Psoas muscle (tissue), 8 donors: ENCODE results near the gene OR5B3. TPM values are rescaled to one million over a fixed set of nuclear protein-coding genes. Genes with fewer than 3 reads are reported as not detected.

Experiments
- ATAC-seq, 4 donors: fragments of 200-7000 bp; cut with Tn5 transposase; one replicate each; pipeline ENCODE4 v1.9.1; 2020; ENCODE audit warnings: moderate library complexity in 3 of 4, mild to moderate bottlenecking in 2 of 4
- DNase-seq, 2 donors: peaks; one replicate each; pipeline ENCODE4 v3.0.0-alpha.2; 2020
- H3K27ac ChIP-seq: fragments of 200-600 bp; one replicate; pipeline ENCODE4 v1.8.0; 2022
- H3K27me3 ChIP-seq, 3 donors: fragments of 200-600 bp in 1 of 3; one replicate each; pipeline versions ENCODE4 v1.6.1 to v1.8.0; 2013 to 2022; ENCODE audit warnings: low read length in 2 of 3, mild to moderate bottlenecking in 2 of 3, moderate library complexity in 1 of 3; ENCODE audit not compliant: insufficient read depth in 3 of 3
- H3K36me3 ChIP-seq, 2 donors: fragments of 200-600 bp in 1 of 2; one replicate each; pipeline versions ENCODE4 v1.6.1 to v1.8.0; 2013 to 2022; ENCODE audit warnings: low read depth in 1 of 2, mild to moderate bottlenecking in 1 of 2, moderate library complexity in 1 of 2; ENCODE audit not compliant: insufficient read depth in 1 of 2
- H3K4me1 ChIP-seq: fragments of 200-600 bp; one replicate; pipeline ENCODE4 v1.8.0; 2022
- H3K4me3 ChIP-seq: fragments of 200-600 bp; one replicate; pipeline ENCODE4 v1.8.0; 2022; ENCODE audit warnings: mild to moderate bottlenecking
- H3K9me3 ChIP-seq: fragments of 200-600 bp; one replicate; pipeline ENCODE4 v1.8.0; 2022
- WGBS, 3 donors: extraction: QIAGEN DNeasy Blood & Tissue Kit; methylation state at CpG; one replicate each; pipeline versions ENCODE4 v1.1.6 to v1.1.7; 2013; 5-methylcytosine and 5-hydroxymethylcytosine counted together
- intact Hi-C, 2 donors: fragments of 100-400 bp; cut with DNase I; formaldehyde crosslinking; loops; one replicate each; pipeline versions ENCODE4 v1.11.0 to v1.14.2; 2022
- polyA plus RNA-seq, 3 donors: library from polyadenylated mRNA; stranded (reverse); fragments of 200-250 nt; gene quantifications; one replicate each; pipeline ENCODE4 v1.2.3, GENCODE V29; 2013
- total RNA-seq, 4 donors: library from RNA; stranded (reverse); fragmentation: NEBNext Ultra II Directional in 2 of 4; extraction: Animal tissue kit (Norgen Biotek cat#: 25700) in 2 of 4; gene quantifications; one replicate each; pipeline versions ENCODE4 v1.2.1 to v1.2.4, GENCODE V29; 2021 to 2023
- TF ChIP-seq, protein P1 (sequence below): fragments of 200-600 bp; IDR thresholded peaks from one replicate; pipeline ENCODE4 v1.8.0; 2022; ENCODE audit warnings: antibody characterized with exemption
- donor health status: healthy with polysubstance abuse.
- donor health status: DM: no; HTN: no; CAD: no; lungs with moderate emphysema.
- donor health status: Bipolar disorder and iron deficiency.
- donor health status: healthy.
- donor health status: DM: yes; HTN: yes; CAD: no.
- donor health status: DM: no; HTN: no; CAD: no.
- donor health status: DM: no; HTN: no; CAD: no.
- donor health status: DM: yes; HTN: yes; CAD: no.

OR5B3 gene
- total and polyA plus RNA-seq, 7 donors: not detected

DNA sequence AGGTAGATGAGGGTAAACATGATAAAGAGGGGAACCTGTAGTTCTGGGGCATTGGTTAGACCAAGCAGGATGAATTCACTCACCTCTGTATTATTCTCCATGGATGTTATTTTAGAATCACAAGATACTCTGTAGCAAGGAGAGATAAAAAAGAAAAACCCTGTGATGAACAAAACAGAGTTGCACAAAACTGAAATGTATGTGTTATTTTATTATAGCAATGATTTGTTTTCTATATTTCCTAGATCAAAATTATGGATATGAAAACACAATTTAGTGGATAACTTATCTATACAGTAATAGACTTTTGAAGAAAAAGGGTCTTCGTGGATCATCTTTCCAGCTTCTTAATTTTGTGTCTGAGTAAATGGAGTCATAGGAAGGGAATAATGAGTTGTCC is 47.7 kb downstream of the OR5B3 start, which contains the start of gene OR5B17:
TSS of gene OR5B17 (minus strand) at position 101 of the 400 bp plus-strand sequence. CDS start at position 101, 0 bp downstream.
- no peaks in the 10 kb centered on the region for H3K27me3 ChIP-seq
- H3K27ac ChIP-seq: no peak within 1 kb of the TSS
- no peaks in the 10 kb centered on the region for H3K4me1 ChIP-seq
- intact Hi-C loops: no loop called here
- TF ChIP-seq, protein P1, sequence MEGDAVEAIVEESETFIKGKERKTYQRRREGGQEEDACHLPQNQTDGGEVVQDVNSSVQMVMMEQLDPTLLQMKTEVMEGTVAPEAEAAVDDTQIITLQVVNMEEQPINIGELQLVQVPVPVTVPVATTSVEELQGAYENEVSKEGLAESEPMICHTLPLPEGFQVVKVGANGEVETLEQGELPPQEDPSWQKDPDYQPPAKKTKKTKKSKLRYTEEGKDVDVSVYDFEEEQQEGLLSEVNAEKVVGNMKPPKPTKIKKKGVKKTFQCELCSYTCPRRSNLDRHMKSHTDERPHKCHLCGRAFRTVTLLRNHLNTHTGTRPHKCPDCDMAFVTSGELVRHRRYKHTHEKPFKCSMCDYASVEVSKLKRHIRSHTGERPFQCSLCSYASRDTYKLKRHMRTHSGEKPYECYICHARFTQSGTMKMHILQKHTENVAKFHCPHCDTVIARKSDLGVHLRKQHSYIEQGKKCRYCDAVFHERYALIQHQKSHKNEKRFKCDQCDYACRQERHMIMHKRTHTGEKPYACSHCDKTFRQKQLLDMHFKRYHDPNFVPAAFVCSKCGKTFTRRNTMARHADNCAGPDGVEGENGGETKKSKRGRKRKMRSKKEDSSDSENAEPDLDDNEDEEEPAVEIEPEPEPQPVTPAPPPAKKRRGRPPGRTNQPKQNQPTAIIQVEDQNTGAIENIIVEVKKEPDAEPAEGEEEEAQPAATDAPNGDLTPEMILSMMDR: no peak
- WGBS, 3 donors: 42 to 46% (median 45%) methylated on average over 1 of the region's 1 CpG
- no peak within 1 kb of the TSS for H3K4me3 ChIP-seq
- no peak for ATAC-seq
- DNase-seq: no peak
- no peaks in the 10 kb centered on the region for H3K9me3 ChIP-seq
- no peaks in the 10 kb centered on the region for H3K36me3 ChIP-seq

DNA sequence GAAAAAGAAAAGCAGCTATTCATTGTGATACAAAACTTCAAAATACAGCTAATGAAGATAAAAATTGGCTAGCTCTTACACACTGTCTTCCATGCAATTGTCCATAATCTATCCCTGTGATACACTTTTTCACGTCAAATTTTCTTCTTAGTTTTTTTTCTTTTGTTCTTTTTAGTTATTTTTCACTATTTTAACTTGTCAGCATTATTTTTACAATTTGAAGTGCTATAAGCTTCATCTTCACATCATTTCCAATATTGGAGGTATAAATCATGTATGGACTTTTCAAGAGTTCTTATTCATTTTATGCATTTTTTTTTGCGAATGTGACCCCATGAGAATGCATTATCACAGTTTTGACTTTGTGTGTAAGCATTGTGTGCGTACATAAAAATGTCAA is 51.9 kb downstream of the OR5B3 start:
- no peaks in the 10 kb centered on the region for H3K4me1 ChIP-seq
- H3K27ac ChIP-seq: no peak overlapping the region
- no peaks in the 10 kb centered on the region for H3K36me3 ChIP-seq
- H3K9me3 ChIP-seq: no peaks in the 10 kb centered on the region
- no peak overlapping the region for H3K4me3 ChIP-seq
- no peak for DNase-seq
- ATAC-seq: no peak
- TF ChIP-seq, protein P1: no peak
- no peaks in the 10 kb centered on the region for H3K27me3 ChIP-seq
- intact Hi-C loops: no loop called here
- 77 to 84% (median 82%) methylated on average over 3 of the region's 3 CpGs for WGBS, 3 donors

Other genes starting within 250 kb of the OR5B3 start
- gene OR9Q2, start 217.8 kb downstream of the OR5B3 start, total RNA-seq: not detected
- not detected for gene OR9Q2, start 217.8 kb downstream of the OR5B3 start, polyA plus RNA-seq
- gene OR1S2, start 202.7 kb downstream of the OR5B3 start, total RNA-seq: not detected
- gene OR1S2, start 202.7 kb downstream of the OR5B3 start, polyA plus RNA-seq: not detected
- gene OR1S1, start 194.2 kb downstream of the OR5B3 start, total RNA-seq: not detected
- gene OR1S1, start 194.2 kb downstream of the OR5B3 start, polyA plus RNA-seq: not detected
- not detected for gene OR10Q1, start 178.0 kb downstream of the OR5B3 start, total RNA-seq
- not detected for gene OR10Q1, start 178.0 kb downstream of the OR5B3 start, polyA plus RNA-seq
- gene OR10W1, start 138.6 kb downstream of the OR5B3 start, total RNA-seq: not detected
- not detected for gene OR10W1, start 138.6 kb downstream of the OR5B3 start, polyA plus RNA-seq
- not detected for gene OR5B17, start 47.8 kb downstream of the OR5B3 start, total RNA-seq
- gene OR5B17, start 47.8 kb downstream of the OR5B3 start, polyA plus RNA-seq: not detected
- gene OR5B2, start 21.2 kb upstream of the OR5B3 start, total RNA-seq: not detected
- gene OR5B2, start 21.2 kb upstream of the OR5B3 start, polyA plus RNA-seq: not detected
- gene OR5B12, start 35.4 kb upstream of the OR5B3 start, total RNA-seq: not detected
- not detected for gene OR5B12, start 35.4 kb upstream of the OR5B3 start, polyA plus RNA-seq
- gene OR5B21, start 101.2 kb upstream of the OR5B3 start, total RNA-seq: not detected
- gene OR5B21, start 101.2 kb upstream of the OR5B3 start, polyA plus RNA-seq: not detected
- gene LPXN, start 169.0 kb upstream of the OR5B3 start, total RNA-seq: 1 to 10 TPM; 2.4 to 4.7 (median 2.7) TPM
- 1 to 10 TPM in 2 of 3 donors, under 1 TPM in 1; 0.73 to 3.4 (median 3.0) TPM for gene LPXN, start 169.0 kb upstream of the OR5B3 start, polyA plus RNA-seq
- gene ZFP91, start 172.2 kb upstream of the OR5B3 start, total RNA-seq: 10 to 100 TPM; 68.3 to 94.1 (median 79.4) TPM
- gene ZFP91, start 172.2 kb upstream of the OR5B3 start, polyA plus RNA-seq: 10 to 100 TPM; 27.8 to 88.7 (median 49.4) TPM
- 1 to 10 TPM; 1.1 to 5.7 (median 3.8) TPM for gene CNTF, start 215.8 kb upstream of the OR5B3 start, total RNA-seq
- gene CNTF, start 215.8 kb upstream of the OR5B3 start, polyA plus RNA-seq: 10 to 100 TPM in 1 of 3 donors, 1 to 10 TPM in 2; 1.3 to 21.2 (median 1.9) TPM